Cortex of kidney (tissue), 1 donor: Measurements from ENCODE around the gene ABHD17C.

ENCODE experiments used
- DNase-seq: peaks from one replicate; lab custom pipeline; 2025; lab: John Stamatoyannopoulos, UW

Gene ABHD17C

DNA sequence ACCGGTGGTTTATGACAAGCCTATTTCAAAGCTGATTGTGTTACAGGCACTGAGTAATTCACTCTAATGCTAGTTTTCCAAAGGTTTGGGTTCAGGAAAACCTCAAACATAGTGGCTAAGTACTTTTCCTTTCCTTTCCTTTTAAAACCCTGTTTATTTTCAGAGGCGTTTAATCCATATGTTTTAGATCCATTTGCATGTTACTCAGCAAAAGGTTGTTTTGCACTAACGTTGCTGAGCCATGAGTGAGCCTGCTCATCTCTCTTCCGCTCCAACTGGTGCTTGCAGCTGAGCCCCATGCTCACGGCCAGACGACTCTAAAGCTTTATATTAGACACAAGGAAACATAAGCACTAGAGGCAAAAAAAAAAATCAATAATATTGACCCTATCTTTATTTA is 93.4 kb downstream of the ABHD17C start:
- no peak for DNase-seq

DNA sequence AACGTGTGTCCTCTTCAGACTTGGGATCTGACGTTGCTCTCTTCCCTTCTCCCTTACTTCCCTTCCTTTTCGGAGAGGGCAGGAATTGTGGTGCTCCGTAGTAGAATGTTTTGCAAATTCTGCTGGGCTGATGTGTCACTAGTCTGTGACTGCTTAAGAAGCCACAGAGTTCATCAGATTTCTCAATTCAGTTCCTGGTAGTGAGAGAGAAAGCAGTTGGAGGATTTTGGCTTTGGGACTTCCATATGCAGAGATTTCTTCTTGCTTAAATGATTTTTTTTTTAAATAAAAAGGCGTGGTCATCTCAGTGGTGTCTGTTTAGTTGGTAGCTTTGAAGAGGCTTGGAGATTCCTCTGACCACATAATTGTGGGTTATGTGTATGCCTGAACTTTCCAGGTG is 94.2 kb downstream of the ABHD17C start:
- DNase-seq = no peak

DNA sequence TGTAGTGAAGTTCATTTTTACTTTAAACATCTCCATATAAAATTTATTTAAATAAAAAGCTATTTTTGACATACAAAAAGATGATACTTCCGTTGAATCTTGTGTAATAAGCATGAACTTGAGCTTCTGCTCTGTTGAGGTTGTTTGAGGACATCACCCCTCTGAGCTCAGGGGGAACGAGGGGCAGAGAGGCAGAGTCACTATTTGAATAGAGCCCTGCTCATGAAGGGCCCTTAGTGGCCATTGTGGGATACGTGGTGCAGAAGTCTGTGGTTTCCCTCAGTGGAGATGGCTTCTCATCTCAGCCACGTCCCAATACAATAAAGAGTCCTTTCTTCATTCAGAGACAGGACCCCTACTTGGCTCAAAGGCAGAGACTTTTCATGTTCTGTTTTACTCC is 94.7 kb downstream of the ABHD17C start:
- no peak for DNase-seq

DNA sequence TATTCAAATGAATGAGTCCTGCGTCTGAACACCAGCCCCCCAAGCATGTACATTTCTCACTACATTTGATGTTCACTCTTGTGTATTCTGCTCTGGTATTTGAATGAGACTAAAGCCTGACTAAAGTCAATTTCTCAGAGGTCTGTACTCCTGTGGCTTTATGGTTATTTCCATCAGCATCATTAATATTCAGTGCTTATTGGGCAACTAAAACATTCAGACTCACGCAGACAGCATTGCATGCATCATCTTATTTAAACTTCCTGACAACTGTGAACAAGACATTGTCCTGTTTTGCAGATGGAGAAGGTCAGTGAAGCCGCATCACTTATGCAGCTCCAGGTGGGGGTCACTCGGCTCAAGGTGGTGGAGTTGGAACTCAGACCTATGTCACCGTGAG is 95.1 kb downstream of the ABHD17C start:
- DNase-seq = no peak

DNA sequence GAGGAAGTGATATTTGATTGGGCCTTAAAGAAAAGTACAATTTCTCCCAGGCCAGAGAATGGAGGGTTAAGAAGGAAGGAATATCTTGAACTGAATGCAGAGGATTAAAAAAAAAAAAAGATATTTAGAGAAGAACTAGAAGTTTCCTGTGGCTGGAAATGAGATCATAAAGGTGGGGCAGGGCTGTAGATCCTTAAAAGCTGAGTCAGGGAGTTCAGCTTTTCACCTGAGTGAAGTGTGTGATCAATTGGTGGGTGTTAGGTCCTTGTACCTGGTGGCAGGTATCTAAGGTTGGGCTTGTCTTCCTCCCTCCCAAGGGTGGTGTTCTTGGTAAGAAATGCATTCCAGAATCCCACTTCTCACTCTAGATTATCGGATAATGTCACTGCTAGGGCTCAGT is 95.9 kb downstream of the ABHD17C start:
- DNase-seq = no peak

DNA sequence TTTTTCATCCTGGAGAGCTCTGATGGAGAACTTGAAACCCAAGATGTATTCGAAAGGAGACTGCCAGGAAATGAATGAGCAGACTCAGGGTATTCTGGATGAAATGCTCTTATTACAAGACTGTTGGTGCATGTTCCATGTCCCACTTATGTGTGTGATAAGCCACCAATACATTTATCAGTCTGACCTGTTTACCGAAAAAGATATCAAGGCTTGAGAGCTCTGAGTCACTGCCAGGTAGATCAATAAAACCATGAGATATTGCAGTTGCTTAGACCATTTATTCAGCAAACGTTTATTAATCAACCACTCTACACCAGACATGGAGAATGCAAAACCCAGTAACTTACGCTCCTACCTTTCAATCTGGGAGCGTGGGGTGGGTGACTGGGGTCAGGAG is 101.3 kb downstream of the ABHD17C start:
- no peak for DNase-seq

DNA sequence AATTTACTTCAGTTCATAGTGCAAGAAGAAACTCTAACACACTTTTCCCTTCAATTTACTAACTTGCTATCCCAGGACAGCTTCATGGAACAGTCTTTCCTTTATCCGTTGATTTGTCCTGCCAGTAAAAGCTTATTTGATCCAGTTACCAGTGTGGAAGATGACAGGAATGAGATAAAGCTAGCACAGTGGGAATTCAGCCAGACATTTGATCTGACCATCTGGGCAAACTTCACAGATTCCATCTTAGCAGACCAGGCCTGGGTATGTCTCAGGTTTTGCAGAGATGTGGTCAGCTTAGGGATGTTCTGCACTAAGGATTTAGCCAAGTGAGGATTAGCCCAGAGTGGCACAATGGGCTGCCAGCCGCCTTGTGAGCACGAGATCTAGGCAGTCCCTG is 103.8 kb downstream of the ABHD17C start:
- no peak for DNase-seq

DNA sequence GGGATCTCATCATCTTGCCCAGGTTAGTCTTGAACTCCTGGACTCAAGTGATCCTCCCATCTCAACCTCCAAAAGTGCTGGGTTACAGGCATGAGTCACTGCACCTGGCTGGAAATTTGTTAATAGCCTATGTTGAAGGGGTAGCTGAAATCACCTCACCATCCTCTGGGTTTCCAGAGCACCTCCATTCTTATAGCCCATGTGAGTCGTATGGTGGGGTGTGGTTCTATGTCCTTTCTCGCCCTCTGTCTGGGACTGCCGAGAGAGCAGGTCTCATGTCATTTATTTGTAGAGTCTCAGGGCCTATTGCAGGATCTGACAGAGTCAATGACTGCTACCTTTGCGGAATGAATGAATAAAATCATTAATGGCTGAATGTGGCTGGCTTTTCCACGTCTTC is 105.0 kb downstream of the ABHD17C start:
- DNase-seq = no peak

DNA sequence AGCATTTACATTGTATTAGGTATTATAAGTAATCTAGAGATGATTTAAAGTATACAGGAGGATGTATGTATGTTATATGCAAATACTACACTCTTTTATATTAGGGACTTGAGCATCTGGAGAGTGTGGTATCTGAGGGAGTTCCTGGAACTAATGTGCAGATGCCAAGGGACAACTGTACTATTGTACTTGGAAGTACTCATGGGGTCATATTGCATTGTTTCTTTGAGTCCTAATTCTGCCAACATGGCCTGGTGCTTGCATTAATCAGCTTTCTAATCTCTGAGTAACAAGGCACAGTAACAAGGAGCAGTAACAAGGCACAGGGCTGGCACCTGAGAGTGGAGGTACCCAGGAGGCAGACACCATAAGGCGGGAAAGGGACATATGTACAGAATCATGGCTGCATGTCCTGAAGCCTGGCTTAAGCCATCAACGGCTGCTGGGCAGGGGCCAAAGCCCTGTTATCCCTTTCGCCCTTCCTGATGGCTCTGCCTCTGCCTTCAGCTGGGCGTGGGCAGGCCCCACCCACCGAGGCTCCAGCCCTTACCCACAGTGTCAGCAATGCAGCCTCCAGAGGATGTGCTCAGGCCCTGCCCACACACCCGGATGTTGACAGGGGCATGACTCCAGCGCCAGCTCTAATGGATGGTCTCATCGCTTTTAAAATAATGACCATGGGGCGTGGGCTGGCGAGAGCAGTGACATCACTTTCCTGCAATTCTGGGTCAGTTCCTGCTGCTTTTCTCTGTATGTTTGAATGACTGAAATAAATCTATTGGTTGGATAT is 107.0 kb downstream of the ABHD17C start:
- DNase-seq = no peak

DNA sequence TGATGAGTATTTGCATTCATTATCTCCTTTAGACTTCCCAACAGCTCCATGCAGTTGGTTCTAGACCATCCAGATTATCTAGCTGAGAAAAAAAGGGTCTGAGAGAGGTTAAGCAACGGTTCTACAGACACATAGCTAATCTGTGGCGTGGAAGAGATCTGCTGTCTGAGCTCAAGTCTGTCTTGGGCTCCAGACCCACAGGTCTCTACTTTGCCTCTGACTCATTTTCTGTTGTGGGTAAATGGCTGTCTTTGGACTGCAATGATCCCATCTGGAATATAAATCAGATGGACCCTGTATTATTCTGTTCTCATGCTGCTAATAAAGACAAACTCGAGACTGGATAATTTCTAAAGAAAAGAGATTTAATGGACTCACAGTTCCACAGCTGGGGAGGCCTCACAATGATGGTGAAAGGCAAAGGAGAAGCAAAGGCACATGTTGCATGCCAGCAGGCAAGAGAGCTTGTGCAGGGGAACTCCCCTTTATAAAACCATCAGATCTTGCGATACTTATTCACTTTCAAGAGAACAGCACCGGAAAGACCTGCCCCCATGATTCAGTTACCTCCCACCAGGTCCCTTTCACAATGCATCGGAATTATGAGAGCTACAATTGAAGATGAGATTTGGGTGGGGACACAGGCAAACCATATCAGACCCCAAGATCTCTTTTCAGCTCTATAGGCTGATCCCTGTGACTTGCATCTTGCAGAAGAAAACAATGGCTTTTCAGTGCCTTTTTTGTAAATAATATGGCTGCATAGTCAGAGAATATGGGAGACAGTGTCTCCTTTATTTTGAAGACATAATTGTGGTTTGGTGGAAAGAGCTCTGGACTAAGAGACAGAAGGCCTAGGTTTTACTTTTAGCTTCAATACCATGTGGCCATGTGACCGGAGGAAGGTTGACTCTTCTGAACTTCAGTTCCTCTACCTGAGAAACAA is 108.7 kb downstream of the ABHD17C start:
- no peak for DNase-seq

DNA sequence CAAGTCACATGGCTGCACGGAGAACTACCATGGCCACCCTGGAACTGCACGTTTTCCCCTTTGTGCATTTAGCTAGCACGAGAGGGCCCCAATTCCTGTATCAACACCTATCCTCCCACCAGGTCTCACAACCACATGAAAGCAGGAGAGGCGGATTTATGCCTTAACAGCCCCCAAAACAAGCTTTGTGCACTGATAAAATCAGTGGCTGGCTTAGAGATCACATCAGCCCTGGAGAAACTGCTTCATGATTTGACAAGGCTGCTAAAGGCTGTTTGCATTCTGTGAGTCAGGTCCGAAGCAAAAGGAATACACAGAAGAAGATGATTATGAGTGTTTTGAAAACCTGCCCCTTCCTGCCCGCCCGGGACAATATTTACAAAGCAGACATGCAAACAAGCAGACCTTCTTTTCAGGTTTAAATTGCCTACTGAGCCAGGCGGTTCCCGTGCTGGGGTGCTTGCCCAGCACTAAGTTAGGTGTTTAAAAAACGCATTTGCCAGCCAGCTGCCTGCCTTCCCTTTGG is 109.9 kb downstream of the ABHD17C start:
- DNase-seq = no peak
